Measurements from ENCODE around the gene KRTAP7-1.

DNA sequence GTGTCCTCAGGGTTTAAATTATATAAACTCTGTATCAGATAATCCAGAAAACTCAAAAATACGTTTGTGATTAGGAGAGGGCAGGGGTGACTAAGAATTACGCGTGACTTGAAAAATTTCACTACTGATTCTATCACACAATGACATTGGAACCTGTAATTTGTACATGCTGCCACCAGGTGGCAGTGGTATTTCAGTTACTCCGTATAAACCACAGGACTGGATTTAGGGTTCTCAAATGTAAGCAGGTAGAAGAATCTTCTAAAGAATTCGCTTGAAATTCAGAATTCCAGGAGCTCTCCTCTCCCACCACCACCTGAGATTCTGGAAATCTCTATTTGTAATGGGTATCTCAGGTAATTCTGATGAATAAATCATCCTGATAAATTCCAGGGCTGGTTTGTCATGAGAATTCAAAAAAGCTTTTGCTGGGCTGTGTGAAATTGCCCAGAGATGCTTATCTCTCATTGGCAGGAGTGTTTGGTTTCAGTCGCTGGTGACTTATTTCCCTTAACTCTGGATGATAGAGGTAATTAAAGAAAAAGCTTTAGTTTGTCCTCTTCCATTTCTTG, 1.7 kb upstream of the KRTAP7-1 start:
- TF ChIP-seq, protein P1, sequence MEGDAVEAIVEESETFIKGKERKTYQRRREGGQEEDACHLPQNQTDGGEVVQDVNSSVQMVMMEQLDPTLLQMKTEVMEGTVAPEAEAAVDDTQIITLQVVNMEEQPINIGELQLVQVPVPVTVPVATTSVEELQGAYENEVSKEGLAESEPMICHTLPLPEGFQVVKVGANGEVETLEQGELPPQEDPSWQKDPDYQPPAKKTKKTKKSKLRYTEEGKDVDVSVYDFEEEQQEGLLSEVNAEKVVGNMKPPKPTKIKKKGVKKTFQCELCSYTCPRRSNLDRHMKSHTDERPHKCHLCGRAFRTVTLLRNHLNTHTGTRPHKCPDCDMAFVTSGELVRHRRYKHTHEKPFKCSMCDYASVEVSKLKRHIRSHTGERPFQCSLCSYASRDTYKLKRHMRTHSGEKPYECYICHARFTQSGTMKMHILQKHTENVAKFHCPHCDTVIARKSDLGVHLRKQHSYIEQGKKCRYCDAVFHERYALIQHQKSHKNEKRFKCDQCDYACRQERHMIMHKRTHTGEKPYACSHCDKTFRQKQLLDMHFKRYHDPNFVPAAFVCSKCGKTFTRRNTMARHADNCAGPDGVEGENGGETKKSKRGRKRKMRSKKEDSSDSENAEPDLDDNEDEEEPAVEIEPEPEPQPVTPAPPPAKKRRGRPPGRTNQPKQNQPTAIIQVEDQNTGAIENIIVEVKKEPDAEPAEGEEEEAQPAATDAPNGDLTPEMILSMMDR (IDR thresholded peaks at IDR 0.05; ENCODE audit: insufficient read depth, low read length) = peak; percentile 18
- TF ChIP-seq, protein P2, sequence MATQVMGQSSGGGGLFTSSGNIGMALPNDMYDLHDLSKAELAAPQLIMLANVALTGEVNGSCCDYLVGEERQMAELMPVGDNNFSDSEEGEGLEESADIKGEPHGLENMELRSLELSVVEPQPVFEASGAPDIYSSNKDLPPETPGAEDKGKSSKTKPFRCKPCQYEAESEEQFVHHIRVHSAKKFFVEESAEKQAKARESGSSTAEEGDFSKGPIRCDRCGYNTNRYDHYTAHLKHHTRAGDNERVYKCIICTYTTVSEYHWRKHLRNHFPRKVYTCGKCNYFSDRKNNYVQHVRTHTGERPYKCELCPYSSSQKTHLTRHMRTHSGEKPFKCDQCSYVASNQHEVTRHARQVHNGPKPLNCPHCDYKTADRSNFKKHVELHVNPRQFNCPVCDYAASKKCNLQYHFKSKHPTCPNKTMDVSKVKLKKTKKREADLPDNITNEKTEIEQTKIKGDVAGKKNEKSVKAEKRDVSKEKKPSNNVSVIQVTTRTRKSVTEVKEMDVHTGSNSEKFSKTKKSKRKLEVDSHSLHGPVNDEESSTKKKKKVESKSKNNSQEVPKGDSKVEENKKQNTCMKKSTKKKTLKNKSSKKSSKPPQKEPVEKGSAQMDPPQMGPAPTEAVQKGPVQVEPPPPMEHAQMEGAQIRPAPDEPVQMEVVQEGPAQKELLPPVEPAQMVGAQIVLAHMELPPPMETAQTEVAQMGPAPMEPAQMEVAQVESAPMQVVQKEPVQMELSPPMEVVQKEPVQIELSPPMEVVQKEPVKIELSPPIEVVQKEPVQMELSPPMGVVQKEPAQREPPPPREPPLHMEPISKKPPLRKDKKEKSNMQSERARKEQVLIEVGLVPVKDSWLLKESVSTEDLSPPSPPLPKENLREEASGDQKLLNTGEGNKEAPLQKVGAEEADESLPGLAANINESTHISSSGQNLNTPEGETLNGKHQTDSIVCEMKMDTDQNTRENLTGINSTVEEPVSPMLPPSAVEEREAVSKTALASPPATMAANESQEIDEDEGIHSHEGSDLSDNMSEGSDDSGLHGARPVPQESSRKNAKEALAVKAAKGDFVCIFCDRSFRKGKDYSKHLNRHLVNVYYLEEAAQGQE (IDR thresholded peaks at IDR 0.05; ENCODE audit: insufficient replicate concordance, low read depth) = no peak

Data from HL-60 (cell line).